Measurements from ENCODE around the gene DEPP1. TPM values are rescaled to one million over a fixed set of nuclear protein-coding genes. Genes with fewer than 3 reads are reported as not detected.

DEPP1 gene
- total and polyA plus RNA-seq, 2 of the 4 experiments (the other 2 are of a cell fraction), result 13.6 to 30.0 TPM

- Histone ChIP-seq H3K27ac (ENCODE audit: insufficient read depth, low read length) (peak overlapping the region; percentile 75), H3K4me3 (ENCODE audit: insufficient read depth, low read depth, low read length) (no peak overlapping the region), H2AFZ (replicated peaks; ENCODE audit: low read length, poor library complexity) (peak overlapping the region; percentile 74), H3K18ac (ENCODE audit: low read depth, low read length) (peak overlapping the region; percentile 71), H3K14ac (replicated peaks; ENCODE audit: low read depth, low read length) (peak overlapping the region; percentile 74), H3K9me3 (ENCODE audit: control insufficient read depth, insufficient read depth, low read length) (no peaks in the 10 kb centered on the region), H3K4me2 (ENCODE audit: low read depth, low read length) (peak overlapping the region; percentile 38; the same call in 1 of the 2 replicates), H3K4ac (ENCODE audit: low read depth, low read length) (peak overlapping the region; percentile 81), H3K27me3 (ENCODE audit: control insufficient read depth, insufficient read depth, low read length) (no peaks in the 10 kb centered on the region), H2AK5ac (ENCODE audit: low read depth, low read length) (peak overlapping the region; percentile 86; the same call in 1 of the 2 replicates), H3K79me1 (ENCODE audit: low read depth in 1 of 2, low read length in 2 of 2) (peaks cover 0 to 13% of the 10 kb centered on the region in 2 experiments; a peak in 2 of 4 replicates), H3K9ac (ENCODE audit: low read depth, low read length) (peak overlapping the region; percentile 11; the same call in 1 of the 2 replicates), H2BK5ac (ENCODE audit: low read depth, low read length, poor library complexity, severe bottlenecking) (peak overlapping the region; percentile 64), H3K56ac (ENCODE audit: extremely low read depth, insufficient read depth, low read length) (peak overlapping the region; percentile 13; the same call in 1 of the 2 replicates), H4K91ac (ENCODE audit: insufficient read depth, low read depth, low read length) (peak overlapping the region; percentile 84), H2BK20ac (ENCODE audit: low read depth, low read length) (peak overlapping the region; percentile 67), H3K23ac (ENCODE audit: low read depth, low read length) (peak overlapping the region; percentile 86), H2BK15ac (ENCODE audit: low read depth, low read length) (peak overlapping the region; percentile 86; the same call in 1 of the 3 replicates), H2AK9ac (replicated peaks; ENCODE audit: low read depth, low read length, poor library complexity) (peak overlapping the region; percentile 48), H3K4me1 (ENCODE audit: control insufficient read depth, insufficient read depth, low read length) (peaks cover 57% of the 10 kb centered on the region), H3K9me1 (ENCODE audit: insufficient read depth, low read length) (peaks cover 42% of the 10 kb centered on the region), H4K20me1 (ENCODE audit: insufficient read depth, low read length) (no peaks in the 10 kb centered on the region), H4K5ac (ENCODE audit: low read depth, low read length) (peak overlapping the region; percentile 51), H4K8ac (ENCODE audit: low read depth in 2 of 2, low read length in 2 of 2) (peak overlapping the region; percentile 44 to 80; a peak in 2 of 4 replicates), H2BK120ac (ENCODE audit: low read depth, low read length) (peak overlapping the region; percentile 93), H3K36me3 (ENCODE audit: control insufficient read depth, insufficient read depth, low read length) (peaks cover 7% of the 10 kb centered on the region; the same call in 1 of the 2 replicates)
- in situ Hi-C loops (cut with MboI; ENCODE audit: low sequenced_read_pairs), result loop anchor here (25.0 kb wide), 4 partner anchors 1027 to 1848 kb away; partner anchors contain the start of genes CSGALNACT2 and HNRNPF
- ATAC-seq (ENCODE audit: low read depth), result no peak
- dilution Hi-C loops (cut with HindIII; ENCODE audit: low sequenced_read_pairs, unreplicated experiment), result no loop called here
- ChIA-PET CTCF (interaction anchor here (2.2 kb wide), 1 partner anchor 53 kb away, joined by 8 read pairs; no protein-coding TSS in a partner anchor), POLR2A (ENCODE audit: unreplicated experiment) (no interaction called here)
- DNase-seq, result peak; percentile 69
- peak; percentile 30; the same call in 1 of the 2 replicates for TF ChIP-seq CEBPB (IDR thresholded peaks at IDR 0.05; ENCODE audit: low read depth, low read length)
- TF ChIP-seq RAD21 (IDR thresholded peaks at IDR 0.05; ENCODE audit: low read length), result no peak
- intact Hi-C loops (cut with micrococcal nuclease), result no loop called here
- 37% methylated on average over 7 of the region's 9 CpGs; no CpG with 5 or more reads in 1 of the 2 experiments for WGBS, 2 experiments (ENCODE audit: extremely low coverage in 2 of 2, insufficient read length in 1 of 2)
- BruUV-seq (replicated peaks), result no TSS peak
Measured at GRCh38 chr10:44985175-44985681, 6.6 kb upstream of the DEPP1 start.

All from IMR-90 (cell line).